Activated CD4-positive, CD25-positive, alpha-beta regulatory T cell treated with anti-CD3 and anti-CD28 coated beads, Interleukin-2, amount 50 U/mL, for 16 hours (primary cell): ENCODE measurements around the gene SOX1.

Source experiments
- DNase-seq: peaks from one replicate; pipeline ENCODE4 v3.0.0-alpha.2; 2020; ENCODE audit warnings: low read depth, low spot score

Gene SOX1

DNA sequence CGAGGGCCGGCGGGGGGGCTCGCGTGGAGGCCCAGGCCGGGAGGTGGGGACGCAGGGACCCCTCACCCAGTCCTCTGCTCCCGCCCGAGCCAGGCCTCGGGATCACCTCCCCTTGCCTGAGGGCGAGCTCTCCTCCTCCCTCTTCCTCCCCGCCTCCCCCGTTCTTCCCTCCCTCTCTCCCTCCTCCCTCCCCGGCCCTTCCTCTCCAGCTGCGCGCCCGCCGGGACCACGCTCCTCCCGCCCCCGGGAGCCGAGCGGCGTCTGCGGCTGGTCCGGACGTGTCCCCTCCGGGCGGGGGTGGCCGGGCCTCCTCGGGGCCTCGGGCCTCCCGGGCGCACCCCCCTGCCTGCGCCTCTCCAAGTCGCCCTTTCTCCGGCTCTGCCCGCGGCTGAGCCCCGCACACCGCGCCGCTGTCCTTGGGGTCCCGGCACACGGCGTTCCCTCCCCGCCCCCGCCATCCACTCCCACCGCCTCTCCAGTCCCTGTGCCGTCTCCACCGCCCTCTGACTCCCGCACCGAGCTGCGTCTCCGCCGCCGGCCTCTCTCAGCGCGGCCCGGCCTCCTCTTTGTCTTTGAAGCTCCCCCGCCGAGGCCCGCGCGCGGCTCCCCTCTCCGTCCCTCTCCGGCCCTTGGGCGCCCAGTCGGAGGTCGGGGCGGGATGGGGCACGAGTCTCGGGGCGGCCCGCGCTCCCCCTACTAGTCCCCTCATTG is 5.7 kb downstream of the SOX1 start:
- no peak for DNase-seq

DNA sequence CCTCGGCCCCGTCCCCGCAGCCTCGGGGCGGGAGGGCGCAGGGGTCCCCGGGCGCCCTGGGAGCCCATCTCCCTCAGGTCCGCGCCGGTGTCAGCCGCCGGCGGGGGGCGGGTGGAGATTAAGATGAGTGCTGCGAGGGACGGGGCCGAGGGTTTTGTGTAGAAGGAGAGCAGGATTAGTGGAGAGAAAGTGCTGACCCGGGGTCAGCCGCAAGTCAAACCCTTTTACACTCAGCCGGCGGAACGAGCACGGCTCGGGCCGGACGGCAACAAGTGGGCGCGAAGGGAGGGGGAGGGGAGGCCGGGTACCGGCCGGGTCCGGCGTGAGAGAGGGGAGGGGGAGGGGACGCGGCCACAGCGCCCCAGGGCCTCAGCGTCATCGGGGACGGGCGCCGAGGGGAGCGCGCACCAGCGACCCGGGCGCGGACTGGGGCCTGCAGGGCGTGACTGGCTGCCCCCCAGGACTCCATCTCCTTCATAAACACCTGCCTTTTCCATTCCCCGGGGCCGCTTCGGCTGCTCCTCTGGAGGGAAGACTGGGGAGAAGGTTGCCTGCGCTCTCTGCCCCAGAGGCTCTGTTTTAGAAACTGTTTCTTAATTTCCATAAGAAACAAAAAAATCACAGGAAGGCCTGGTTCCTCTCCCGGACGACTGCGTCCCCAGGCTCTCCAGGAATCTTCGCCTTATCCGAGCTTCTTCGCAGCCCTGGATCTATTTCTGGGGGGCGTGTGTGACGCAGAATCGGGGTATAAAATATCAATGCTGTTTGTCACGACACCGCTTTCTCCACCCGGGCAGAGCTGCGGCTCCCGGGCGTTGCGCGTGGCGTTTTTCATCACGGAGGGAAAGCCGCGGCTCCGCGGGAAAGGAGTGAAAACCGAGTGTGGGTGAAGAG is 6.5 kb downstream of the SOX1 start:
- no peak for DNase-seq

DNA sequence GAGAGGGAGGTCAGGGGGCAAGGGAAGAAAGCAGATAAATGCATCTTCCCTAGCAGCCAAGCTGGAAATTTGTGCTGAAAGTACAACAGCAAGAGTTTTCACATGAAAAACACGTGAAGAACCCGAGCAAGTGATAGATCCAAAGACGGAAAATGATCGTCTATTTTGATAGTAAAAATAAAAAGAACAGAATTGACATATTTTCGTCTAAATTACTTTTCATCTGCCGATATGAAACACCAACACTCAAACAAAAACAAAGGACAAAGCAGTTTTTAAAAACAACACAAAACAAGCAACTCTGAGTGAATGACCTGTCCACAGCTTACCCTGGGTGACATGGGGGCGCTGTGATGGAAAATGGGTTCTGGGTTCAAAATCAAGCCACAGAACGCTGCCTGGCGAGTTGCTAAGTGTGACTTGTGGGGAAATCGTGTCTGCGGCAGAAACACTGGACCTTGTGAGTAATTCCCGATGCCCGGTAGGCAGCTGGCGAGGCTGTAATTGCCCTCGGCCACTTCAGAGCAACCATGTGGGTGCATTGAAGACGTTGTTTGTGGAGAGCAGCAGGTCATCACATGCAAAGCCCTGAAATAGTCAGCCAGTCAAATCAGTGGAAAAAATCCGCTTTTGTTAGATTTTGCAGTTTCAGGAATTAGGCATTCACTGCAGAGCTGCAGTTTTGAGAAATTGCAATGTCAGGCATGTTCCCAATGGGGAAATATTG is 7.4 kb downstream of the SOX1 start:
- no peak for DNase-seq

DNA sequence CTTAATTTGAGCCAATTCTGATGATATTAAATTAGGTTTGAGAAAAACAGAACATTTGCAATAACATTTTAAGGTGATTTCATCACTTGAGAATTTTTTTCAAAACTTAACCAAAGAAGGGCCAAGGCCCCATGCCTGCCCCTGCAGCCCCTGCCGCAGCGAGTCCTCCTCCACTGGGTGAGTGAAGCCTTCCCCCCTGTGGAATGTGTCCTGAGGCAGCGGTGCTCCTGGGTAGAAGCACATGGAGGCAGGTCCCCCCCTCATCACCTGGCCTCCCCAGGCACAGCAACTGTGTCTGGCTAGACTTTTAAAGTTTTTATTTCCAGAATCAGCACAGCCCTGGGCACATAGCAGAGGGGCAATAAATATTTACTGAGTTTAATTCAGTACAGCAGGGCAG is 10.8 kb downstream of the SOX1 start:
- no peak for DNase-seq

DNA sequence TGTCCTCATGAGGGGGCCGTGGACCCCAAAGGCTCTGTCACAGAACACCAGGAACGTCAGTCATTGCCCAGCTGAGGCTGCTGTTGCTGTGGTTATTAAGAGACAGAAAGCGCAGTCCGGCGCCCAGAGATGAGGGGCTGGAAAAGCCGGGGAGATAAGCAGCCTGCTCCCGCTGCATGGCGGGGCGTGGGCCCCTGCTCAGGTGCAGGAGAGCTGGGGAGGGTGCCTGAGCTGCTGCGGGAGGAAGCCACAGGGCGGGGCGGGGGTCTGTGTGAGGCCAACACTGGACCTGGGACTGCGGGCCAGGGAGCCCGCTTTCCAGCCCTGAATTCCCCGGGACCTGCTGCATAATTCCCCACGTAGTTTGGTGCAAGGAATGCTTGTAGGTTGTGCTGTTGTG is 11.3 kb downstream of the SOX1 start:
- DNase-seq: no peak

GRCh38 chr13:112078879-112079531 is 12.1 kb downstream of the SOX1 start:
- no peak for DNase-seq

DNA sequence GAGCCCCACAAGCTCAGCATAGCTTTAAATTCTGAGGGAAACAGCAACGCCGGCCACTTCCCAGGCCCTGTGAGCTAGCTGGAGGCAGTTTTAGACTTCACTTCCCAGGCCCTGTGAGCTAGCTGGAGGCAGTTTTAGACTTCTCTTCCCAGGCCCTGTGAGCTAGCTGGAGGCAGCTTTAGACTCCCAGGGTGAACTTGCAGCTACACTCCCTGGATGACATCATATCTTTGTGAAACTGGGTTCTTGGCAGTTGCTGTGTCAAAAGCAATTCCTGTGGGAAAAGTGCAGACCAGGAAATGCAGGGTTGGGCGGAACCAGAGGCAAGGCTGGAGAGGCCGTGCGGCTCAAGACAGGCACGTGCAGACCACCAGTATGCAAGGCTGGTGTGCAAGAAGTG is 12.7 kb downstream of the SOX1 start:
- DNase-seq: no peak

- DNase-seq: no peak
Measured at GRCh38 chr13:112083971-112084370, 17.0 kb downstream of the SOX1 start.

GRCh38 chr13:112092453-112092852 is 25.5 kb downstream of the SOX1 start:
- DNase-seq: no peak

DNA sequence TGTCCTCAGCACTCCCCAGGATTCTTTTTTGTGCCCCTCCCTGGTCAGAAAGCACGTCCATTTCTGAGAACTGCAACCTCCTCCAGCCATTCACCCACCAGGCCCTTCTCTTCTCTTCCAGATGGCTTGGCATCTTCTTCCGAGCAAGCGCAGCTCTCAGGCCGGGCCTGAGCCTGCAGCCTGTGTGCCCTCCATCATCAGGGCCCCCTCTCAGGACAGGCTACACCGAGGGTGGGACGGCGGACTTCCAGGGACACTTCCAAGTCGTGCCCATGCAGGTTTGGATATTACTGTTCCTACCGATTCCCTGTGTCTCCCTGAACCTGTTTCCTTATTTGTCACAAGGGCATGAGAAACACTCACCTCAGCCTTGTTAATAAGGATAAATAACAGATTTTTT is 28.4 kb downstream of the SOX1 start:
- DNase-seq: no peak

DNA sequence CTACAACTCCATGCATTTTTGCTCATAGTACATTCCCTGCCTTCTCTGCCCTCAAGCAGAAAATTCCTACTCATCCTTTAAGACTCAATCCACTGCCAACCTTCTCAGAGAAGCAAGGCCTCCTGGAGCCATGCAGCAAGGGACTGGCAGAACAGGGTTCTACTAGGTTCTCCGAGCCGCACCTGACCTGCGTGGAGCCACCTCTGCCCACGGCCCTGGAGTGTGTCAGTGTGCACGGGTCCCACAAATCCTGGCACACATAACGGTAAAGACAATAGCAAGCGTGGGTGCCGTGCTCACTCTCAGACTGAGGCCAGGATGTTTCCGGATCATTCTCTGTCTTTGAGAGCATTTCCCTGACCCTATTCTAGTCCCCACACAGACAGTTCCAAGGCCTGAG is 30.0 kb downstream of the SOX1 start:
- DNase-seq: no peak

- no peak for DNase-seq
Measured at GRCh38 chr13:112097770-112098169, 30.8 kb downstream of the SOX1 start.

- DNase-seq: no peak
Measured at GRCh38 chr13:112098699-112099098, 31.8 kb downstream of the SOX1 start.

DNA sequence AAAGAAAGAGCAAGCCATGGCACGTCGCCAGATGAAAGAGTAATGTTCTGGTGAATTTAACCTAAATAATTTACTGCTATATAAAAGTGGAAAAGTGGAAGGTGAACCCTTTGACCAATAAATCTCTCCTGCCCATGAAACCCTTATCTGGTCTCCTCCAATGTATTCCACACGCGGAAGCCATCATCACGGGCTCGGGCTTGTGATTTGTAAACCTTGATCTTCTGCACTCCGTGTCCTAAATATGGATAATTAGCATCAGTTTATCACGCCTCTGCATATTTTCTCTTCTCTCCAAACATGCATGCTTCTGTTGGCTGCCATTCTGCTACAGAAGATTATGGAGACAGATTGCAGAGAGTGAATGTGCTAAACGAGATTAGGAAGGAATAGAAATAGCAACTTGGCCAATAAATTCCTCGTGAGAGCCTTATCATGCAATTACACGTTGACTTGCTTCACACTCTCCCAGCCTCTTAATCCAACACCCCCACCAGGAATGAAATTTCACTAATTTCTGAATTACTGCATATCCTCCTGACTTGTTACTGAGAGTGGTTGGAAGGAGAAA is 34.5 kb downstream of the SOX1 start:
- DNase-seq: no peak

- DNase-seq: no peak
Measured at GRCh38 chr13:112102243-112102642, 35.3 kb downstream of the SOX1 start.

- no peak for DNase-seq
Measured at GRCh38 chr13:112103260-112103838, 36.4 kb downstream of the SOX1 start.

GRCh38 chr13:112103961-112104880 is 37.3 kb downstream of the SOX1 start:
- no peak for DNase-seq

GRCh38 chr13:112104881-112105234 is 37.9 kb downstream of the SOX1 start:
- no peak for DNase-seq

- DNase-seq: no peak
Measured at GRCh38 chr13:112105244-112105681, 38.3 kb downstream of the SOX1 start.

DNA sequence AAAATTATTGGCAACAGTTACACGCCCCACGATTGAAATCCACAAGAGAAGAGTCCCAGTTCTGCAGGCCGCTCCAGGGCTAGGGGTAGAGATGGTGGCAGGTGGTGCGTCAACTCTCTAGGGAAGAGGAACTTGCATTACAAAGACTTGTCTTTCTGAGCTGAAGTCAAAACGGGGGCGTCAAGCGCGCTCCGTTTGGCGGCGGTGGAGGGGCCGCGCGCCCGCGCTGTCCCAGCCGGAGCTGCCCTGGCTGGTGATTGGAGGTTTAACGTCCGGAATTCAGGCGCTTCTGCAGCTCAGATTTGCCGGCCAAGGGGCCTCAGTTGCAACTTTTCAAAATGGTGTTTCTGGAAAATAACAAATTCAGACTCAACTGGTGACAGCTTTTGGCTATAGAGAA is 38.9 kb downstream of the SOX1 start:
- no peak for DNase-seq
